MM.1S (cell line): ENCODE data around the gene MRPL42.

Experiments used
- DNase-seq: peaks from one replicate; pipeline ENCODE4 v3.0.0-alpha.2; 2015
- H2AFZ ChIP-seq: fragments of 300-600 bp; sonication (generic); 2 replicates; pipeline ENCODE4 v1.6.0; 2016; ENCODE audit warnings: antibody characterized with exemption, low read length
- H3F3A ChIP-seq: fragments of 300-600 bp; sonication (generic); 2 replicates; pipeline ENCODE4 v1.6.1; 2016; ENCODE audit warnings: mild to moderate bottlenecking, antibody characterized with exemption, low read length, moderate library complexity, mixed read lengths; ENCODE audit not compliant: insufficient read depth
- H3K27ac ChIP-seq: fragments of 300-600 bp; sonication (generic); 2 replicates; pipeline ENCODE4 v1.5.1; 2016; ENCODE audit warnings: mild to moderate bottlenecking, low read length
- H3K27me3 ChIP-seq: fragments of 300-600 bp; sonication (generic); replicated peaks from 2 replicates; pipeline ENCODE4 v1.6.0; 2016; ENCODE audit warnings: low read length; ENCODE audit not compliant: insufficient read depth
- H3K36me3 ChIP-seq: fragments of 300-600 bp; sonication (generic); replicated peaks from 2 replicates; pipeline ENCODE4 v1.6.1; 2016; ENCODE audit warnings: mild to moderate bottlenecking, low read length, mixed read lengths; ENCODE audit not compliant: insufficient read depth
- H3K4me1 ChIP-seq: fragments of 300-600 bp; sonication (generic); 2 replicates; pipeline ENCODE4 v1.6.1; 2016; ENCODE audit warnings: low read length, mixed read lengths
- H3K4me2 ChIP-seq: fragments of 300-600 bp; sonication (generic); 2 replicates; pipeline ENCODE4 v1.6.0; 2016; ENCODE audit warnings: low read depth, low read length
- H3K4me3 ChIP-seq: fragments of 300-600 bp; sonication (generic); 2 replicates; pipeline ENCODE4 v1.5.1; 2016; ENCODE audit warnings: low read length, mixed read lengths
- H3K79me2 ChIP-seq: fragments of 300-600 bp; sonication (generic); 2 replicates; pipeline ENCODE4 v1.6.1; 2016; ENCODE audit warnings: mixed run types, low read length, mixed read lengths
- H3K9ac ChIP-seq: fragments of 300-600 bp; sonication (generic); 2 replicates; pipeline ENCODE4 v1.6.1; 2016; ENCODE audit warnings: low read length, mixed read lengths
- H3K9me2 ChIP-seq: fragments of 300-600 bp; sonication (generic); replicated peaks from 2 replicates; pipeline ENCODE4 v1.6.1; 2016; ENCODE audit warnings: mild to moderate bottlenecking, low read length, mixed read lengths; ENCODE audit not compliant: insufficient read depth
- H3K9me3 ChIP-seq: fragments of 300-600 bp; sonication (generic); replicated peaks from 2 replicates; pipeline ENCODE4 v1.6.1; 2016; ENCODE audit warnings: mild to moderate bottlenecking, low read length, mixed read lengths; ENCODE audit not compliant: insufficient read depth
- H4K20me1 ChIP-seq: fragments of 300-600 bp; sonication (generic); 2 replicates; pipeline ENCODE4 v1.6.1; 2016; ENCODE audit warnings: mild to moderate bottlenecking, low read length, moderate library complexity, mixed read lengths; ENCODE audit not compliant: insufficient read depth
- EZH2 ChIP-seq: fragments of 300-600 bp; sonication (generic); optimal IDR thresholded peaks from 2 replicates; pipeline ENCODE3; 2017; ENCODE audit warnings: low read depth, mild to moderate bottlenecking, antibody characterized with exemption, low read length, mixed read lengths
- EZH2phosphoT487 ChIP-seq: fragments of 300-600 bp; sonication (generic); IDR thresholded peaks from 2 replicates; pipeline ENCODE4 v1.6.1; 2018; ENCODE audit warnings: antibody characterized with exemption, low read length
- TF ChIP-seq, protein P1 (sequence below): fragments of 300-600 bp; sonication (generic); IDR thresholded peaks from 2 replicates; pipeline ENCODE4 v1.5.1; 2016; ENCODE audit warnings: antibody characterized with exemption, low read length, mixed read lengths

Gene MRPL42

DNA sequence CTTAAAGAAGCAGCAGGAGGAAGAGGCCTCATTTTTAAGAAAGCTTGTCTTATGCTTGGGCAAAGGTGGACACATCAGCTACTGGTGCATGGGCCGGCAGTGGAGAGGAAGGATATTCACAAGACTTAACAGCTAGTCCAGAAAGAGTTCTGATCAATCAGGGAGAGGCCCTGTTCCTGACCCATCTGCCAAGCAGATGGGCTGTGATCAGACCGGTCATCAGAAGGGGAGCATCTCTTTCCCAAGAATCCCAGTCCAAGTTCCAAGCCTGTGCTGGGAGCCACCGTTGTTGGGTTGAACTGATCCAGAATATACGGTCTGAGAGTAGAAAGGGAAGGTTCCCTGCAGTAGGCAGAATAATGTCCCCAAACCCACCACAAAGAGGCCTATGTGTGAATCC lies 72.5 kb downstream of the MRPL42 start:
- no peak for DNase-seq
- peaks cover 16% of the 10 kb centered on the region for H3K4me1 ChIP-seq
- no peak overlapping the region for H3K27ac ChIP-seq
- H3K4me3 ChIP-seq = no peak overlapping the region
- no peaks in the 10 kb centered on the region for H4K20me1 ChIP-seq
- H2AFZ ChIP-seq = no peak overlapping the region
- no peaks in the 10 kb centered on the region for H3K36me3 ChIP-seq
- H3K9me2 ChIP-seq = no peaks in the 10 kb centered on the region
- H3F3A ChIP-seq = peaks cover 14% of the 10 kb centered on the region
- H3K27me3 ChIP-seq = no peaks in the 10 kb centered on the region
- TF ChIP-seq, protein P1, sequence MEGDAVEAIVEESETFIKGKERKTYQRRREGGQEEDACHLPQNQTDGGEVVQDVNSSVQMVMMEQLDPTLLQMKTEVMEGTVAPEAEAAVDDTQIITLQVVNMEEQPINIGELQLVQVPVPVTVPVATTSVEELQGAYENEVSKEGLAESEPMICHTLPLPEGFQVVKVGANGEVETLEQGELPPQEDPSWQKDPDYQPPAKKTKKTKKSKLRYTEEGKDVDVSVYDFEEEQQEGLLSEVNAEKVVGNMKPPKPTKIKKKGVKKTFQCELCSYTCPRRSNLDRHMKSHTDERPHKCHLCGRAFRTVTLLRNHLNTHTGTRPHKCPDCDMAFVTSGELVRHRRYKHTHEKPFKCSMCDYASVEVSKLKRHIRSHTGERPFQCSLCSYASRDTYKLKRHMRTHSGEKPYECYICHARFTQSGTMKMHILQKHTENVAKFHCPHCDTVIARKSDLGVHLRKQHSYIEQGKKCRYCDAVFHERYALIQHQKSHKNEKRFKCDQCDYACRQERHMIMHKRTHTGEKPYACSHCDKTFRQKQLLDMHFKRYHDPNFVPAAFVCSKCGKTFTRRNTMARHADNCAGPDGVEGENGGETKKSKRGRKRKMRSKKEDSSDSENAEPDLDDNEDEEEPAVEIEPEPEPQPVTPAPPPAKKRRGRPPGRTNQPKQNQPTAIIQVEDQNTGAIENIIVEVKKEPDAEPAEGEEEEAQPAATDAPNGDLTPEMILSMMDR = no peak
- TF ChIP-seq EZH2 (no peak), EZH2phosphoT487 (no peak)
- H3K9ac ChIP-seq = no peak overlapping the region
- no peaks in the 10 kb centered on the region for H3K9me3 ChIP-seq
- no peaks in the 10 kb centered on the region for H3K79me2 ChIP-seq
- no peak overlapping the region for H3K4me2 ChIP-seq

DNA sequence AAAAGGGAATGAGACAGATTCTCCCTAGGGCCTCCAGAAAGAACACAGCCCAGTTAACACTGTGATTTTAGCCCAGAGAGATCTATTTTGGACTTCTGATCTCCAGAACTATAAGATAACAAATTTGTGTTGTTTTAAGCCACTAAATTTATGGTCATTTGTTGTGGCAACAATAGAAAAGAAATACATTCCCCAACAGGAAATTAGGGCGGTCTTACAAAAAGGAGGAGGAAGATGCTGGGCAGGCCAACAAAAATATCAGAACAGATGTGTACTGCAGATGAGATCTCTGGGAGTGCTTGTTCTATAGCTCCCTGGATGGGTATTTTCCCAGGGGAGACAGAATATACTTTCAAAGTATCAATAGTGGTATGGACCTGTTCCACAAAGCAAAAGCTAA lies 73.2 kb downstream of the MRPL42 start:
- H3K4me1 ChIP-seq = peaks cover 16% of the 10 kb centered on the region
- no peak overlapping the region for H3K27ac ChIP-seq
- H3K4me3 ChIP-seq = no peak overlapping the region
- DNase-seq = no peak
- TF ChIP-seq EZH2phosphoT487 = no peak
- TF ChIP-seq, protein P1 = no peak
- no peak for TF ChIP-seq EZH2
- H3F3A ChIP-seq = peaks cover 14% of the 10 kb centered on the region
- no peaks in the 10 kb centered on the region for H3K9me3 ChIP-seq
- H2AFZ ChIP-seq = no peak overlapping the region
- no peaks in the 10 kb centered on the region for H3K36me3 ChIP-seq
- no peaks in the 10 kb centered on the region for H3K79me2 ChIP-seq
- H3K9ac ChIP-seq = no peak overlapping the region
- no peaks in the 10 kb centered on the region for H3K9me2 ChIP-seq
- H3K4me2 ChIP-seq = no peak overlapping the region
- H4K20me1 ChIP-seq = no peaks in the 10 kb centered on the region
- no peaks in the 10 kb centered on the region for H3K27me3 ChIP-seq

DNA sequence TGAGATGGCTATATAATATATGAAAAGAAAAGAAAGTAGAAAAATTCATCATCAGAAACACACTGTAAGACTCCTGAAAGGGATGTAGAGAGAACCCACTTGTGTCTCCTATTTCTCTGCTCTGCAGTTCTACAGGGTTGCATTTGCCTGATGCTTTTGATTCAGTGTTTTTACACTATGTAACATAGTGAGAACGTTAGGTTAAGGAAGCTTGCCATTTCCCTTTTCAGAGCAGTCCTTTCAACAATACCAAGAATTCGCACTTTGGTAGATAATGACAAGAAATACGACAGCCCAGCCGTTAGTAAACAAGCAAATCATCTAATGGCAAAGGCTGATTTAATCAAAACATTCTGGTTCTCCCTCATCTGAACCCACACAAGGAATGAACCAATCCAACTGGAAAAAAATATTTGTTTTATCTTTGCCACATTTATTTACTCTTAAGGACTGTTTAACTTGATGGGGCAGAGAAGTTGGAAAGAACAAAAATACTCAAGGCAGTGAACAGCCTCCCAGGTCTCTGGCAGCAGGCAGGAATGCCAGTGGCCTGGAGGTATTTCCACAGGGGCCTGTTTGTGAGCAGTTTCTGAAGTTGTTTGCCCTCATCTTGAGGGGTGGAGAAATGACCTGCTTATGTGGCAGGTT lies 74.4 kb downstream of the MRPL42 start:
- Histone ChIP-seq H3K79me2 (no peaks in the 10 kb centered on the region), H4K20me1 (no peaks in the 10 kb centered on the region; the same call in 1 of the 2 replicates), H3K36me3 (no peaks in the 10 kb centered on the region), H3K4me2 (no peak overlapping the region), H3K4me1 (peaks cover 6% of the 10 kb centered on the region), H3K9me2 (no peaks in the 10 kb centered on the region), H3K9me3 (no peaks in the 10 kb centered on the region), H3K9ac (no peak overlapping the region), H3K4me3 (no peak overlapping the region), H2AFZ (no peak overlapping the region), H3K27ac (no peak overlapping the region), H3F3A (peaks cover 6% of the 10 kb centered on the region), H3K27me3 (no peaks in the 10 kb centered on the region)
- TF ChIP-seq EZH2phosphoT487 (no peak), EZH2 (no peak)
- TF ChIP-seq, protein P1 = no peak
- no peak for DNase-seq
